Kidney (tissue), 14 donors: Measurements from ENCODE around the gene MNX1. TPM values are rescaled to one million over a fixed set of nuclear protein-coding genes. Genes with fewer than 3 reads are reported as not detected.
A peak's percentile ranks its signal among the peaks of the same experiment; 100 is the strongest.

Experiments used
- DNase-seq, 5 donors: peaks; one replicate each; pipeline ENCODE4 v3.0.0-alpha.2; 2013 to 2020
- FAIRE-seq: peaks from 2 replicates; lab custom pipeline; 2012; peaks lifted over from hg19 to GRCh38; lab: Jason Lieb, UNC
- H3K27ac ChIP-seq, 2 donors: one replicate each; pipeline ENCODE4 v1.7.0; 2013; ENCODE audit warnings: low read depth in 2 of 2, low read length in 2 of 2, inconsistent platforms in 1 of 2
- H3K27me3 ChIP-seq: one replicate; pipeline ENCODE4 v1.7.1; 2013; ENCODE audit warnings: low read length, inconsistent platforms; ENCODE audit not compliant: control insufficient read depth, insufficient read depth
- H3K36me3 ChIP-seq, 3 donors: one replicate each; pipeline versions ENCODE4 v1.7.0 to v1.7.1; 2013; ENCODE audit warnings: low read length in 3 of 3, control low read depth in 1 of 3, inconsistent platforms in 1 of 3; ENCODE audit not compliant: insufficient read depth in 3 of 3, control insufficient read depth in 2 of 3
- H3K4me1 ChIP-seq, 3 donors: one replicate each; pipeline versions ENCODE4 v1.7.0 to v1.7.1; 2013; ENCODE audit warnings: low read length in 3 of 3, inconsistent platforms in 1 of 3, low read depth in 1 of 3; ENCODE audit not compliant: control insufficient read depth in 2 of 3, insufficient read depth in 2 of 3
- H3K4me3 ChIP-seq, 3 donors: one replicate each; pipeline versions ENCODE4 v1.7.0 to v1.8.1; 2013; ENCODE audit warnings: low read length in 3 of 3, control low read depth in 1 of 3, inconsistent platforms in 1 of 3
- H3K9ac ChIP-seq, 3 donors: one replicate each; pipeline versions ENCODE4 v1.7.0 to v1.7.1; 2013; ENCODE audit warnings: low read length in 3 of 3, control low read depth in 1 of 3, inconsistent platforms in 1 of 3
- H3K9me3 ChIP-seq, 3 donors: one replicate each; pipeline versions ENCODE4 v1.7.0 to v1.7.1; 2013; ENCODE audit warnings: low read length in 3 of 3, control low read depth in 1 of 3, inconsistent platforms in 1 of 3; ENCODE audit not compliant: control insufficient read depth in 2 of 3, insufficient read depth in 1 of 3
- intact Hi-C: fragments of 100-400 bp; cut with DNase I; formaldehyde crosslinking; loops from one replicate; pipeline ENCODE4 v1.11.1; 2022
- polyA plus RNA-seq: library from polyadenylated mRNA; stranded (reverse); fragments of 350-450 nt; fragmentation: Illumina TruSeq; extraction: RNeasy Lipid Tissue Mini Kit (QIAGEN cat#74804); gene quantifications from one replicate; pipeline ENCODE4 v1.2.3, GENCODE V29; 2014; ENCODE audit warnings: low read depth, low replicate concordance; ENCODE audit not compliant: insufficient read depth
- total RNA-seq: library from RNA; stranded (reverse); fragmentation: NEBNext Ultra II Directional; extraction: Animal tissue kit (Norgen Biotek cat#: 25700); gene quantifications from one replicate; pipeline ENCODE4 v1.2.1, GENCODE V29; 2021
- TF ChIP-seq, protein P1 (sequence below): IDR thresholded peaks from 3 replicates; pipeline ENCODE4 v1.5.1; 2012; ENCODE audit warnings: mild to moderate bottlenecking, moderate library complexity, borderline replicate concordance; ENCODE audit not compliant: insufficient read depth; ENCODE audit errors: extremely low read depth
- donor health status: control.
- donor health status: control.
- donor health status: control.
- donor health status: control.
- donor health status: control.
- donor health status: DM: yes; HTN: yes; CAD: no.
- donor health status: Normal renal cell carcinoma (clear cell type).

MNX1 gene
- total and polyA plus RNA-seq, 2 donors from 2014 or later = 1.1 TPM; not detected in 1

DNA sequence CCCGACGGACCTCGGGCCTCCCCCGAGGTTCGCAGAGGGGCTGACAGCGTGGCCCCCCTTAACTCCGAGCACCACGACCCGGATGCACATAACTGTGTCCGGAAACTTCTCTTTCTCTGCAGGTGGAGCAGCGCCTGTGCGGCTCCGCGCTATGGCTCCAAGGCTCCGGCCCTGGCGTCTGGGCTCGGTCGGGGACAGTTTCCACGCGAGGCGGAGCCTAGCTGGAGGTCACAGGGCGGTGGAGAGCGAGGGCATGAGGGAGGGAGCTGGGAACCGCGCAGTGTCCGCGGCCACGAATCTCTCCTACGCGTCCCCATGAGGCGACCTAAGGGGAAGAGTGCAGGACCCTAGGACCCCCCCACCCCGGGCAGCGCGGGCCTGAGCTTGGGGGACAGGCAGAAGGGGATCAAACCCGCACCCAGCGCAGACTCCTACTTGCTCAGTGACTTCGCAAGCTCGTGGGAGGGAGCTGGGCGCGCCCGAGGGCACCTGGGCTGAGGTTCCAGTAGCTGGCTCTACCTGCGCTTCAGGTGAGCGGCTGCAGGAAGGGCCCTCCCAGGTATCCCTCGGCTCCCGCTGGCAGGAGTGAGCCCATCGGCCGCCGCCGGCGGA lies 8.6 kb upstream of the MNX1 start:
- intact Hi-C loops = no loop called here
- no peak overlapping the region for H3K9ac ChIP-seq
- H3K4me1 ChIP-seq = peaks cover 0 to 4% (median 0%) of the 10 kb centered on the region in 3 donors
- H3K4me3 ChIP-seq = no peak overlapping the region
- TF ChIP-seq, protein P1, sequence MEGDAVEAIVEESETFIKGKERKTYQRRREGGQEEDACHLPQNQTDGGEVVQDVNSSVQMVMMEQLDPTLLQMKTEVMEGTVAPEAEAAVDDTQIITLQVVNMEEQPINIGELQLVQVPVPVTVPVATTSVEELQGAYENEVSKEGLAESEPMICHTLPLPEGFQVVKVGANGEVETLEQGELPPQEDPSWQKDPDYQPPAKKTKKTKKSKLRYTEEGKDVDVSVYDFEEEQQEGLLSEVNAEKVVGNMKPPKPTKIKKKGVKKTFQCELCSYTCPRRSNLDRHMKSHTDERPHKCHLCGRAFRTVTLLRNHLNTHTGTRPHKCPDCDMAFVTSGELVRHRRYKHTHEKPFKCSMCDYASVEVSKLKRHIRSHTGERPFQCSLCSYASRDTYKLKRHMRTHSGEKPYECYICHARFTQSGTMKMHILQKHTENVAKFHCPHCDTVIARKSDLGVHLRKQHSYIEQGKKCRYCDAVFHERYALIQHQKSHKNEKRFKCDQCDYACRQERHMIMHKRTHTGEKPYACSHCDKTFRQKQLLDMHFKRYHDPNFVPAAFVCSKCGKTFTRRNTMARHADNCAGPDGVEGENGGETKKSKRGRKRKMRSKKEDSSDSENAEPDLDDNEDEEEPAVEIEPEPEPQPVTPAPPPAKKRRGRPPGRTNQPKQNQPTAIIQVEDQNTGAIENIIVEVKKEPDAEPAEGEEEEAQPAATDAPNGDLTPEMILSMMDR = no peak
- FAIRE-seq (no peak), DNase-seq (peak in 3 of 5 donors; percentile 12 to 66 (median 58))
- peaks cover 73% of the 10 kb centered on the region for H3K27me3 ChIP-seq
- H3K36me3 ChIP-seq = no peaks in the 10 kb centered on the region
- no peak overlapping the region for H3K27ac ChIP-seq
- H3K9me3 ChIP-seq = no peaks in the 10 kb centered on the region

DNA sequence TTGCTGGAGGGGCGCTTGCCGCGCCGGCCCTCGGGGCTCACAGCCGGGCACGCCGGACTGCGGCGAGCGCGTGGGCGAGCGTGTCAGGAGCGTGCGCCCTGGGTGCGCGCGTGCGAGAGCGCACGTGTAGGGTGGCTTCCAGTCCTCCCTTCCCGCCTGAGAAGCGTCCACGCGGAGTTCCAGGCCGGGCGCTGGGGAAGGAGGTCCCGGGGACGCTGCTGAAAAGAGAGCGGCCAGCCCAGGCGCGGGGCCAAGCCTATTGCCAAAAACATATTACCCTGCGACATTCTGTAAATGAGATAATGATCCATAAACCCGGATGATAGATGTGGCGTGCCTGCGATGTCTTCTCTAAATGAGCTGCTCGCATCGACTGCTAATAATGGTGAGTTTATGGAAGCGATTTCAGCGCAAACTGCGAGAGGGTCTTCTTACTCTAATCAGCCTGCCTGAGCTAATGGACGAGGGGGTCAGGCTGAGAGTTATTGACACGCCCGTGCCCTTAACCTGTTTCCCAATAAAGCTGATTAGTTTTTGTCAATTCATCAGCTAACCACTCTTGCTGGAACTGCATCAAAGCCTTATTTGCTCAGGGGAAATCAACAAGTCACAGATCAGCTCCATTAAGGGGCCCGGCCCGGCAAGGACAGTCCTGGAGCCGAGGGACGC lies 8.0 kb upstream of the MNX1 start:
- no peak overlapping the region for H3K27ac ChIP-seq
- peaks cover 74% of the 10 kb centered on the region for H3K27me3 ChIP-seq
- no peak overlapping the region for H3K9ac ChIP-seq
- peaks cover 0 to 4% (median 0%) of the 10 kb centered on the region in 3 donors for H3K4me1 ChIP-seq
- no peaks in the 10 kb centered on the region for H3K9me3 ChIP-seq
- no peak for FAIRE-seq
- no peak for DNase-seq
- TF ChIP-seq, protein P1 = no peak
- H3K36me3 ChIP-seq = no peaks in the 10 kb centered on the region
- intact Hi-C loops = no loop called here
- H3K4me3 ChIP-seq = no peak overlapping the region

DNA sequence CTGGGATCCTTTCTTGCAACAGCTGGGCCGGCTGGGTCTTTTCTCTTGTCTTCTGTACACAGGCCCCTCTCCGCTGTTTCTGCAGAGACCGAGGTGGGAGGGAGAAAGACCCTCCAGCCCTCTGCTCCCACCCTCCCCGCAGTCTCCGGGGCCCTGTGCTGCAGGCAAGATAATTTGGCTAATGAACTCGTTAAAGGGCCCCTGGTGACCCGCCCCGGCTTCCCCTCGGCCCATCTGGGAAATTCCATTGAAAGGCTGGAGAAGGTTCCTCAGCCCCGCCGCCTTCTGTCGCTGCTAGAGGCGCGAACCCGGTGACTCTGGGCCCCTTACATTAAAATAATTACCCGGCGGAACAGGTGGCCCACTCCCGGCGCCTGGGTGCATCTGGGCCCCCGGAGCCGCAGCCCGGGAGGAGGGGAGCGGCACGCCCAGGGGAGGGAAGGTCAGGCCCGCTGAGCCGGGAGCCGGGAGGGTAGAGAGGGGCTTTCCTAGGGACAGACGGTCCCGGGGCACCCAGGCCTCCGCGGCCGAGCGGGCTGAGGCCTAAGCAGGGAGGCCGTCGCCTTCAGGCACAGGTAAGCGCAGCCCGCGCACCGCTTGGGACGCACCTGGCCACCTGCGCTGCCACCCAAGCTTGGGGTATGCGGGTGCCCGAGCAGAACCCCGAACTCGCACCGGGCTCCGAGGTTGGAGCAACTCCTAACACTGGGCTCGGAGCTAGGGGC lies 7.3 kb upstream of the MNX1 start:
- no peak overlapping the region for H3K4me3 ChIP-seq
- H3K27me3 ChIP-seq = peaks cover 74% of the 10 kb centered on the region
- peak in 1 of 5 donors; percentile 67 for DNase-seq
- FAIRE-seq = no peak
- H3K36me3 ChIP-seq = no peaks in the 10 kb centered on the region
- intact Hi-C loops = no loop called here
- H3K4me1 ChIP-seq = peaks cover 0 to 4% (median 0%) of the 10 kb centered on the region in 3 donors
- no peak overlapping the region for H3K9ac ChIP-seq
- no peaks in the 10 kb centered on the region for H3K9me3 ChIP-seq
- H3K27ac ChIP-seq = no peak overlapping the region
- TF ChIP-seq, protein P1 = no peak
